GM23338 (cell line): ENCODE results near the gene RAP1GAP. TPM values are rescaled to one million over a fixed set of nuclear protein-coding genes. Genes with fewer than 3 reads are reported as not detected.

Experiments used
- EZH2 ChIP-seq: fragments of 200-600 bp; sonication (generic); IDR thresholded peaks from one replicate; pipeline ENCODE4 v1.8.0; 2017; ENCODE audit warnings: antibody characterized with exemption, mild to moderate bottlenecking, low read depth; ENCODE audit not compliant: unreplicated experiment
- EZH2phosphoT487 ChIP-seq: fragments of 200-600 bp; sonication (generic); IDR thresholded peaks from one replicate; pipeline ENCODE4 v1.8.1; 2018; ENCODE audit warnings: antibody characterized with exemption; ENCODE audit not compliant: unreplicated experiment
- JUNB ChIP-seq: IDR thresholded peaks from one replicate; pipeline ENCODE4 v1.6.1; 2016; ENCODE audit warnings: antibody characterized with exemption; ENCODE audit not compliant: unreplicated experiment
- NANOG ChIP-seq: IDR thresholded peaks from 2 replicates; pipeline ENCODE4 v1.6.1; 2016; ENCODE audit warnings: antibody characterized with exemption, borderline replicate concordance
- POLR2AphosphoS5 ChIP-seq: IDR thresholded peaks from 2 replicates; pipeline ENCODE4 v1.6.1; 2016; ENCODE audit warnings: antibody characterized with exemption, low read depth
- STAT1 ChIP-seq: IDR thresholded peaks from one replicate; pipeline ENCODE4 v1.6.1; 2016; ENCODE audit warnings: antibody characterized with exemption; ENCODE audit not compliant: unreplicated experiment
- ZNF114 ChIP-seq: fragments of 250-450 bp; sonication (Bioruptor Pico); IDR thresholded peaks from 2 replicates; pipeline ENCODE4 v1.5.0; 2020; ENCODE audit warnings: mild to moderate bottlenecking, moderate library complexity
- polyA plus RNA-seq: library from polyadenylated mRNA; unstranded; fragments of >200 nt; fragmentation: Nextera tagmentation; extraction: Ambion mirVana; gene quantifications from 2 replicates; pipeline ENCODE4 v1.2.1, GENCODE V29; 2016
- total RNA-seq: library from RNA; depleted of rRNA; stranded (reverse); fragments of >200 nt; shearing (Covaris generic); gene quantifications from 2 replicates; pipeline ENCODE4 v1.2.3, GENCODE V29; 2014
- TF ChIP-seq, protein P1 (sequence below): fragments of 250-450 bp; sonication (Bioruptor Pico); IDR thresholded peaks from 2 replicates; pipeline ENCODE4 v1.5.0; 2020; ENCODE audit warnings: mild to moderate bottlenecking, moderate library complexity
- TF ChIP-seq, protein P2 (sequence below): IDR thresholded peaks from 2 replicates; pipeline ENCODE4 v1.6.1; 2016; ENCODE audit warnings: antibody characterized with exemption
- TF ChIP-seq, protein P3 (sequence below): IDR thresholded peaks from one replicate; pipeline ENCODE4 v1.6.1; 2018; ENCODE audit warnings: antibody characterized with exemption; ENCODE audit not compliant: unreplicated experiment
- TF ChIP-seq, protein P4 (sequence below), 2 experiments: fragments of 200-600 bp in 1 of 2; sonication (generic) in 1 of 2; conservative IDR thresholded peaks; 2 replicates each; pipeline versions ENCODE4 v1.5.1 to v1.6.1; 2016 to 2017; ENCODE audit warnings: antibody characterized with exemption in 2 of 2, low read depth in 2 of 2, mild to moderate bottlenecking in 2 of 2, moderate library complexity in 1 of 2

Gene RAP1GAP
- total and polyA plus RNA-seq, 2 experiments from 2014 or later, result 4.3 to 6.6 TPM

DNA sequence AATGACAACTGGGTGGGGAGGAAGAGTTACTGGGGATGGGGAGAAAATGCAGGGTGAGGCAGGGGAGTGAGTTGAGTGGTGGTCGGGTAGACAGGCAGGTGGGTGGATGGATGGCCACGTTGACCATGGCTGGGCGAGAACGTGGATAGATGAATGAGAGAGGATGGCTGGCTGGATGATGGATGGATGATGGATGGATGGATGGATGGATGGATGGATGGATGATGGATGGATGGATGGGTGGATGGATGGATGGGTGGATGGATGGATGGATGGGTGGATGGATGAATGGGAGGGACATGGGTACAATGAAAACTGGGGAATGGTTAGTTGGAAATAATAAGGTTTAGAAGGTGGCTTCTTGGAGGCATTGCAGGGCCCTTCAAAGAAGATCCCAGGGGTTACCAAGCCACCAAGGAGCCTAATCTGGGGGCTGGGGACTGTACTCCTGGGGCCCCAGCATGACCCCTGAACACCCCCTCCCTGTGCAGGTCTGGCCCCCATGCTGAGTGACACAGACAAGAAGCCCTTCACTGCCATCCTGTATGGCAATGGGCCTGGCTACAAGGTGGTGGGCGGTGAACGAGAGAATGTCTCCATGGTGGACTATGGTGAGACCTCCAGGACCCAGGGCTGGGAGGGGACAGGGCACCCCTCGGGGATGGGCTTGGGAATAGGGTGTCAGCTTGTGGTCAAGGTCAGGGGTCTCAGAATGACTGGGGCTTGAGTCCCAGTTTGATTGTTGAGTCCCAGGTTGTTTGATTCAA lies 92.9 kb downstream of the RAP1GAP start (continued):
- TF ChIP-seq, protein P1, sequence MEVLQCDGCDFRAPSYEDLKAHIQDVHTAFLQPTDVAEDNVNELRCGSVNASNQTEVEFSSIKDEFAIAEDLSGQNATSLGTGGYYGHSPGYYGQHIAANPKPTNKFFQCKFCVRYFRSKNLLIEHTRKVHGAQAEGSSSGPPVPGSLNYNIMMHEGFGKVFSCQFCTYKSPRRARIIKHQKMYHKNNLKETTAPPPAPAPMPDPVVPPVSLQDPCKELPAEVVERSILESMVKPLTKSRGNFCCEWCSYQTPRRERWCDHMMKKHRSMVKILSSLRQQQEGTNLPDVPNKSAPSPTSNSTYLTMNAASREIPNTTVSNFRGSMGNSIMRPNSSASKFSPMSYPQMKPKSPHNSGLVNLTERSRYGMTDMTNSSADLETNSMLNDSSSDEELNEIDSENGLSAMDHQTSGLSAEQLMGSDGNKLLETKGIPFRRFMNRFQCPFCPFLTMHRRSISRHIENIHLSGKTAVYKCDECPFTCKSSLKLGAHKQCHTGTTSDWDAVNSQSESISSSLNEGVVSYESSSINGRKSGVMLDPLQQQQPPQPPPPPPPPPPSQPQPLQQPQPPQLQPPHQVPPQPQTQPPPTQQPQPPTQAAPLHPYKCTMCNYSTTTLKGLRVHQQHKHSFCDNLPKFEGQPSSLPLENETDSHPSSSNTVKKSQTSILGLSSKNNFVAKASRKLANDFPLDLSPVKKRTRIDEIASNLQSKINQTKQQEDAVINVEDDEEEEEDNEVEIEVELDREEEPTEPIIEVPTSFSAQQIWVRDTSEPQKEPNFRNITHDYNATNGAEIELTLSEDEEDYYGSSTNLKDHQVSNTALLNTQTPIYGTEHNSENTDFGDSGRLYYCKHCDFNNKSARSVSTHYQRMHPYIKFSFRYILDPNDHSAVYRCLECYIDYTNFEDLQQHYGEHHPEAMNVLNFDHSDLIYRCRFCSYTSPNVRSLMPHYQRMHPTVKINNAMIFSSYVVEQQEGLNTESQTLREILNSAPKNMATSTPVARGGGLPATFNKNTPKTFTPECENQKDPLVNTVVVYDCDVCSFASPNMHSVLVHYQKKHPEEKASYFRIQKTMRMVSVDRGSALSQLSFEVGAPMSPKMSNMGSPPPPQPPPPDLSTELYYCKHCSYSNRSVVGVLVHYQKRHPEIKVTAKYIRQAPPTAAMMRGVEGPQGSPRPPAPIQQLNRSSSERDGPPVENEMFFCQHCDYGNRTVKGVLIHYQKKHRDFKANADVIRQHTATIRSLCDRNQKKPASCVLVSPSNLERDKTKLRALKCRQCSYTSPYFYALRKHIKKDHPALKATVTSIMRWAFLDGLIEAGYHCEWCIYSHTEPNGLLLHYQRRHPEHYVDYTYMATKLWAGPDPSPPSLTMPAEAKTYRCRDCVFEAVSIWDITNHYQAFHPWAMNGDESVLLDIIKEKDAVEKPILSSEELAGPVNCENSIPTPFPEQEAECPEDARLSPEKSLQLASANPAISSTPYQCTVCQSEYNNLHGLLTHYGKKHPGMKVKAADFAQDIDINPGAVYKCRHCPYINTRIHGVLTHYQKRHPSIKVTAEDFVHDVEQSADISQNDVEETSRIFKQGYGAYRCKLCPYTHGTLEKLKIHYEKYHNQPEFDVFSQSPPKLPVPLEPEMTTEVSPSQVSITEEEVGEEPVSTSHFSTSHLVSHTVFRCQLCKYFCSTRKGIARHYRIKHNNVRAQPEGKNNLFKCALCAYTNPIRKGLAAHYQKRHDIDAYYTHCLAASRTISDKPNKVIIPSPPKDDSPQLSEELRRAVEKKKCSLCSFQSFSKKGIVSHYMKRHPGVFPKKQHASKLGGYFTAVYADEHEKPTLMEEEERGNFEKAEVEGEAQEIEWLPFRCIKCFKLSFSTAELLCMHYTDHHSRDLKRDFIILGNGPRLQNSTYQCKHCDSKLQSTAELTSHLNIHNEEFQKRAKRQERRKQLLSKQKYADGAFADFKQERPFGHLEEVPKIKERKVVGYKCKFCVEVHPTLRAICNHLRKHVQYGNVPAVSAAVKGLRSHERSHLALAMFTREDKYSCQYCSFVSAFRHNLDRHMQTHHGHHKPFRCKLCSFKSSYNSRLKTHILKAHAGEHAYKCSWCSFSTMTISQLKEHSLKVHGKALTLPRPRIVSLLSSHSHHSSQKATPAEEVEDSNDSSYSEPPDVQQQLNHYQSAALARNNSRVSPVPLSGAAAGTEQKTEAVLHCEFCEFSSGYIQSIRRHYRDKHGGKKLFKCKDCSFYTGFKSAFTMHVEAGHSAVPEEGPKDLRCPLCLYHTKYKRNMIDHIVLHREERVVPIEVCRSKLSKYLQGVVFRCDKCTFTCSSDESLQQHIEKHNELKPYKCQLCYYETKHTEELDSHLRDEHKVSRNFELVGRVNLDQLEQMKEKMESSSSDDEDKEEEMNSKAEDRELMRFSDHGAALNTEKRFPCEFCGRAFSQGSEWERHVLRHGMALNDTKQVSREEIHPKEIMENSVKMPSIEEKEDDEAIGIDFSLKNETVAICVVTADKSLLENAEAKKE (CRISPR knock-in tag), result no peak
- TF ChIP-seq, protein P2, sequence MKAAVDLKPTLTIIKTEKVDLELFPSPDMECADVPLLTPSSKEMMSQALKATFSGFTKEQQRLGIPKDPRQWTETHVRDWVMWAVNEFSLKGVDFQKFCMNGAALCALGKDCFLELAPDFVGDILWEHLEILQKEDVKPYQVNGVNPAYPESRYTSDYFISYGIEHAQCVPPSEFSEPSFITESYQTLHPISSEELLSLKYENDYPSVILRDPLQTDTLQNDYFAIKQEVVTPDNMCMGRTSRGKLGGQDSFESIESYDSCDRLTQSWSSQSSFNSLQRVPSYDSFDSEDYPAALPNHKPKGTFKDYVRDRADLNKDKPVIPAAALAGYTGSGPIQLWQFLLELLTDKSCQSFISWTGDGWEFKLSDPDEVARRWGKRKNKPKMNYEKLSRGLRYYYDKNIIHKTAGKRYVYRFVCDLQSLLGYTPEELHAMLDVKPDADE, result no peak
- TF ChIP-seq NANOG (no peak), EZH2phosphoT487 (no peak), ZNF114 (CRISPR knock-in tag) (no peak), STAT1 (no peak), EZH2 (no peak), JUNB (no peak), POLR2AphosphoS5 (no peak)
- TF ChIP-seq, protein P3, sequence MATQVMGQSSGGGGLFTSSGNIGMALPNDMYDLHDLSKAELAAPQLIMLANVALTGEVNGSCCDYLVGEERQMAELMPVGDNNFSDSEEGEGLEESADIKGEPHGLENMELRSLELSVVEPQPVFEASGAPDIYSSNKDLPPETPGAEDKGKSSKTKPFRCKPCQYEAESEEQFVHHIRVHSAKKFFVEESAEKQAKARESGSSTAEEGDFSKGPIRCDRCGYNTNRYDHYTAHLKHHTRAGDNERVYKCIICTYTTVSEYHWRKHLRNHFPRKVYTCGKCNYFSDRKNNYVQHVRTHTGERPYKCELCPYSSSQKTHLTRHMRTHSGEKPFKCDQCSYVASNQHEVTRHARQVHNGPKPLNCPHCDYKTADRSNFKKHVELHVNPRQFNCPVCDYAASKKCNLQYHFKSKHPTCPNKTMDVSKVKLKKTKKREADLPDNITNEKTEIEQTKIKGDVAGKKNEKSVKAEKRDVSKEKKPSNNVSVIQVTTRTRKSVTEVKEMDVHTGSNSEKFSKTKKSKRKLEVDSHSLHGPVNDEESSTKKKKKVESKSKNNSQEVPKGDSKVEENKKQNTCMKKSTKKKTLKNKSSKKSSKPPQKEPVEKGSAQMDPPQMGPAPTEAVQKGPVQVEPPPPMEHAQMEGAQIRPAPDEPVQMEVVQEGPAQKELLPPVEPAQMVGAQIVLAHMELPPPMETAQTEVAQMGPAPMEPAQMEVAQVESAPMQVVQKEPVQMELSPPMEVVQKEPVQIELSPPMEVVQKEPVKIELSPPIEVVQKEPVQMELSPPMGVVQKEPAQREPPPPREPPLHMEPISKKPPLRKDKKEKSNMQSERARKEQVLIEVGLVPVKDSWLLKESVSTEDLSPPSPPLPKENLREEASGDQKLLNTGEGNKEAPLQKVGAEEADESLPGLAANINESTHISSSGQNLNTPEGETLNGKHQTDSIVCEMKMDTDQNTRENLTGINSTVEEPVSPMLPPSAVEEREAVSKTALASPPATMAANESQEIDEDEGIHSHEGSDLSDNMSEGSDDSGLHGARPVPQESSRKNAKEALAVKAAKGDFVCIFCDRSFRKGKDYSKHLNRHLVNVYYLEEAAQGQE, result no peak
- TF ChIP-seq, protein P4, sequence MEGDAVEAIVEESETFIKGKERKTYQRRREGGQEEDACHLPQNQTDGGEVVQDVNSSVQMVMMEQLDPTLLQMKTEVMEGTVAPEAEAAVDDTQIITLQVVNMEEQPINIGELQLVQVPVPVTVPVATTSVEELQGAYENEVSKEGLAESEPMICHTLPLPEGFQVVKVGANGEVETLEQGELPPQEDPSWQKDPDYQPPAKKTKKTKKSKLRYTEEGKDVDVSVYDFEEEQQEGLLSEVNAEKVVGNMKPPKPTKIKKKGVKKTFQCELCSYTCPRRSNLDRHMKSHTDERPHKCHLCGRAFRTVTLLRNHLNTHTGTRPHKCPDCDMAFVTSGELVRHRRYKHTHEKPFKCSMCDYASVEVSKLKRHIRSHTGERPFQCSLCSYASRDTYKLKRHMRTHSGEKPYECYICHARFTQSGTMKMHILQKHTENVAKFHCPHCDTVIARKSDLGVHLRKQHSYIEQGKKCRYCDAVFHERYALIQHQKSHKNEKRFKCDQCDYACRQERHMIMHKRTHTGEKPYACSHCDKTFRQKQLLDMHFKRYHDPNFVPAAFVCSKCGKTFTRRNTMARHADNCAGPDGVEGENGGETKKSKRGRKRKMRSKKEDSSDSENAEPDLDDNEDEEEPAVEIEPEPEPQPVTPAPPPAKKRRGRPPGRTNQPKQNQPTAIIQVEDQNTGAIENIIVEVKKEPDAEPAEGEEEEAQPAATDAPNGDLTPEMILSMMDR (conservative IDR thresholded peaks at IDR 0.05; ENCODE audit: low read depth in 2 of 2), result no peak
